ENCODE measurements around the gene FOLR1. TPM values are rescaled to one million over a fixed set of nuclear protein-coding genes. Genes with fewer than 3 reads are reported as not detected.
"Not testable (repeated sequence)": the region's sequence is repeated elsewhere in the genome, so short reads cannot be mapped to it uniquely, and the experiment has no call there.

Gene FOLR1
- not detected in 2 replicates for total RNA-seq (2013; cell fraction: nucleolus; rRNA removed)
- total RNA-seq (2014; rRNA removed) (not detected in 2 replicates), total RNA-seq (2014; rRNA removed; fragmentation: Illumina TruSeq; extraction: Trizol) (not detected in 2 replicates), total RNA-seq (2021) (not detected in 2 replicates), polyA plus RNA-seq (2011; rRNA removed) (not detected in 2 replicates), polyA plus RNA-seq (2014; fragmentation: Illumina TruSeq; extraction: Trizol) (not detected in 2 replicates), polyA plus RNA-seq (2014; fragmentation: Nextera tagmentation; extraction: Ambion mirVana) (not detected), polyA plus RNA-seq (2014; rRNA removed) (not detected in 2 replicates), polyA plus RNA-seq (2016; fragmentation: Nextera tagmentation; extraction: Ambion mirVana) (not detected), polyA minus RNA-seq (2011; rRNA and poly(A)+ RNA removed) (not detected in 2 replicates), Bru-seq, nascent RNA (not detected), BruChase-seq, experiment 1, labeled RNA remaining after a 6-hour chase (not detected), BruChase-seq, experiment 2, labeled RNA remaining after a 2-hour chase (not detected)
- polyA plus RNA-seq (2011; ENCODE audit: low read depth): not detected
- polyA plus RNA-seq (2011; cell fraction: cytosol; rRNA removed): not detected in 2 replicates
- not detected in 2 replicates for polyA plus RNA-seq (2011; cell fraction: nucleus; rRNA removed)
- polyA plus RNA-seq (2012): not detected in 2 replicates
- polyA minus RNA-seq (2011; cell fraction: cytosol; rRNA and poly(A)+ RNA removed): 2.0 and 2.7 TPM in 2 replicates
- polyA minus RNA-seq (2011; cell fraction: nucleus; rRNA and poly(A)+ RNA removed): 0.97 and 1.3 TPM in 2 replicates
- long read RNA-seq, experiment 1: 0 reads
- long read RNA-seq, experiment 2: 0 reads

DNA sequence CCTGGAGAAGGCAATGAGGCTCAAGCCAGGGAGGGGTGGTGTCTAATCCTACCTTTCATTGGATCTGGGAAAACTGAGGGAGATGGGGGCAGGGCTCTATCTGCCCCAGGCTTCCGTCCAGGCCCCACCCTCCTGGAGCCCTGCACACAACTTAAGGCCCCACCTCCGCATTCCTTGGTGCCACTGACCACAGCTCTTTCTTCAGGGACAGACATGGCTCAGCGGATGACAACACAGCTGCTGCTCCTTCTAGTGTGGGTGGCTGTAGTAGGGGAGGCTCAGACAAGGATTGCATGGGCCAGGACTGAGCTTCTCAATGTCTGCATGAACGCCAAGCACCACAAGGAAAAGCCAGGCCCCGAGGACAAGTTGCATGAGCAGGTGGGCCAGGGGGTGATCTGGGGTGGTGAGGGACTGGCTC is at the start of gene FOLR1:
Gene FOLR1 (plus strand): TSS at position 180 of the 421 bp plus-strand sequence. CDS start 34 bp downstream, at position 214.
- H2AFZ ChIP-seq (ENCODE audit: control insufficient read depth, low read depth, low read length): no peak within 1 kb of the TSS

DNA sequence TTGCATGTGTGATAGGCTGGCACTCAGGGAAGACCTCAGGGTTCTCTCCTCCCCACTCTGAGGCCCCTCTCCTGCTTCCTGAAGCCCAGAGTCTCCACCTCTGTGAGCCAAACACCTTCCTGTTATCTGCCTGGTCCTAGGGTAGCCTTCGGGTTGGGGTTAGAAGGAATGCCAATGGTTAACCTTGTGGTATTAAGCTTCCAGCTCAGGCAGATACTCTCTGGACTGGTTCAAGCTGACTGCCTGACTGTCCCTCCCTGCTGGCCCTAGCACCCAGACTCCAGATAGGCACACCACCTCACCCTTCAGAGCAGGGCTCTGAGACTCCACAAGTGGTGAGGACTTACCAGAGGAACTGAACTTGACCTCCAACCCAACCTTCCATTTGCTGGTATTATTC is 49.4 kb upstream of the FOLR1 start:
- CTCF ChIA-PET: interaction anchor here (1.2 to 3.8 kb wide), 8 partner anchors 13 to 291 kb away, joined by 3 to 101 read pairs (median 20); partner anchors contain the start of genes ANAPC15 and CLPB
- H3K4me1 ChIP-seq (ENCODE audit: control insufficient read depth, insufficient read depth, low read length); H3K27me3 ChIP-seq (replicated peaks in 1 of 2; ENCODE audit: control insufficient read depth in 2 of 2, insufficient read depth in 2 of 2, low read length in 1 of 2); FAIRE-seq; H4K20me1 ChIP-seq (ENCODE audit: control insufficient read depth, insufficient read depth); H3K9me3 ChIP-seq (replicated peaks; ENCODE audit: control insufficient read depth, insufficient read depth, low read length); H3K9ac ChIP-seq (ENCODE audit: control insufficient read depth, insufficient read depth, low read length); H3K27ac ChIP-seq (ENCODE audit: control insufficient read depth, insufficient read depth); H2AFZ ChIP-seq (ENCODE audit: control insufficient read depth, low read depth, low read length); H3K36me3 ChIP-seq (ENCODE audit: control insufficient read depth in 2 of 2, insufficient read depth in 2 of 2, low read length in 1 of 2); H3K4me3 ChIP-seq; H3K4me2 ChIP-seq (ENCODE audit: control insufficient read depth, insufficient read depth); ATAC-seq; BruUV-seq (replicated peaks); H3K79me2 ChIP-seq (ENCODE audit: control insufficient read depth, insufficient read depth, low read length); DNase-seq (ENCODE audit: low read depth, low spot score): not testable (repeated sequence)
- in situ Hi-C loops (cut with MboI): loop anchor here (5.0 kb wide), 1 partner anchor 120 kb away; no protein-coding TSS in a partner anchor
- 0% methylated on average over 1 of the region's 1 CpG for WGBS (ENCODE audit: insufficient coverage, insufficient replicate concordance, low lambda C conversion rate, missing lambda C conversion rate)
- intact Hi-C loops (cut with micrococcal nuclease; ENCODE audit: unreplicated experiment): loop anchor here (5.0 kb wide), 1 partner anchor 290 kb away; the partner anchor contains the start of gene CLPB
- RAD21 ChIA-PET (ENCODE audit: unreplicated experiment): interaction anchor here (2.9 to 3.2 kb wide), 2 partner anchors 117 to 288 kb away, joined by 26 to 48 read pairs; no protein-coding TSS in a partner anchor
- POLR2A ChIA-PET: interaction anchor here (1.5 kb wide), 1 partner anchor 30 kb away, joined by 5 read pairs; the partner anchor contains the start of gene ANAPC15
- SMC1A ChIA-PET (ENCODE audit: uncharacterized antibody, unreplicated experiment): interaction anchor here (1.4 to 5.1 kb wide), 3 partner anchors 118 to 210 kb away, joined by 3 to 44 read pairs (median 16); no protein-coding TSS in a partner anchor

More for the DNA sequence above, at the start of gene FOLR1:
- WGBS (ENCODE audit: insufficient coverage, insufficient replicate concordance, low lambda C conversion rate, missing lambda C conversion rate): 61% methylated on average over 5 of the region's 5 CpGs
- ATAC-seq: no peak
- no peak within 1 kb of the TSS for H3K27ac ChIP-seq (ENCODE audit: control insufficient read depth, insufficient read depth)
- SMC1A ChIA-PET (ENCODE audit: uncharacterized antibody, unreplicated experiment): no interaction called here
- POLR2A ChIA-PET: no interaction called here
- no peaks in the 10 kb centered on the region for H3K36me3 ChIP-seq (ENCODE audit: control insufficient read depth in 2 of 2, insufficient read depth in 2 of 2, low read length in 1 of 2)
- no peak within 1 kb of the TSS for H3K4me2 ChIP-seq (ENCODE audit: control insufficient read depth, insufficient read depth)
- no peak for FAIRE-seq
- H3K4me1 ChIP-seq (ENCODE audit: control insufficient read depth, insufficient read depth, low read length): no peaks in the 10 kb centered on the region
- RAD21 ChIA-PET (ENCODE audit: unreplicated experiment): no interaction called here
- no peak for DNase-seq (ENCODE audit: low read depth, low spot score)
- H3K9me3 ChIP-seq (replicated peaks; ENCODE audit: control insufficient read depth, insufficient read depth, low read length): no peaks in the 10 kb centered on the region
- no peaks in the 10 kb centered on the region for H3K27me3 ChIP-seq (replicated peaks in 1 of 2; ENCODE audit: control insufficient read depth in 2 of 2, insufficient read depth in 2 of 2, low read length in 1 of 2)
- no peak within 1 kb of the TSS for H3K9ac ChIP-seq (ENCODE audit: control insufficient read depth, insufficient read depth, low read length)
- no peaks in the 10 kb centered on the region for H4K20me1 ChIP-seq (ENCODE audit: control insufficient read depth, insufficient read depth)
- TF ChIP-seq, protein P1, sequence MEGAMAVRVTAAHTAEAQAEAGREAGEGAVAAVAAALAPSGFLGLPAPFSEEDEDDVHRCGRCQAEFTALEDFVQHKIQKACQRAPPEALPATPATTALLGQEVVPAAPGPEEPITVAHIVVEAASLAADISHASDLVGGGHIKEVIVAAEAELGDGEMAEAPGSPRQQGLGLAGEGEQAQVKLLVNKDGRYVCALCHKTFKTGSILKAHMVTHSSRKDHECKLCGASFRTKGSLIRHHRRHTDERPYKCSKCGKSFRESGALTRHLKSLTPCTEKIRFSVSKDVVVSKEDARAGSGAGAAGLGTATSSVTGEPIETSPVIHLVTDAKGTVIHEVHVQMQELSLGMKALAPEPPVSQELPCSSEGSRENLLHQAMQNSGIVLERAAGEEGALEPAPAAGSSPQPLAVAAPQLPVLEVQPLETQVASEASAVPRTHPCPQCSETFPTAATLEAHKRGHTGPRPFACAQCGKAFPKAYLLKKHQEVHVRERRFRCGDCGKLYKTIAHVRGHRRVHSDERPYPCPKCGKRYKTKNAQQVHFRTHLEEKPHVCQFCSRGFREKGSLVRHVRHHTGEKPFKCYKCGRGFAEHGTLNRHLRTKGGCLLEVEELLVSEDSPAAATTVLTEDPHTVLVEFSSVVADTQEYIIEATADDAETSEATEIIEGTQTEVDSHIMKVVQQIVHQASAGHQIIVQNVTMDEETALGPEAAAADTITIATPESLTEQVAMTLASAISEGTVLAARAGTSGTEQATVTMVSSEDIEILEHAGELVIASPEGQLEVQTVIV (IDR thresholded peaks at IDR 0.05; ENCODE audit: borderline replicate concordance, partially characterized antibody): no peak
- TF ChIP-seq LARP7 (IDR thresholded peaks at IDR 0.05) (no peak), ZNF207 (IDR thresholded peaks at IDR 0.05; ENCODE audit: borderline replicate concordance) (no peak), ZNF622 (IDR thresholded peaks at IDR 0.05) (no peak), NFYA (IDR thresholded peaks at IDR 0.05; ENCODE audit: borderline replicate concordance, low read depth, low read length) (no peak), POU2F2 (IDR thresholded peaks at IDR 0.05; ENCODE audit: borderline replicate concordance, low read depth, low read length) (no peak), ASH2L (IDR thresholded peaks at IDR 0.05; ENCODE audit: borderline replicate concordance, low read depth) (no peak)
- TF ChIP-seq, protein P2, sequence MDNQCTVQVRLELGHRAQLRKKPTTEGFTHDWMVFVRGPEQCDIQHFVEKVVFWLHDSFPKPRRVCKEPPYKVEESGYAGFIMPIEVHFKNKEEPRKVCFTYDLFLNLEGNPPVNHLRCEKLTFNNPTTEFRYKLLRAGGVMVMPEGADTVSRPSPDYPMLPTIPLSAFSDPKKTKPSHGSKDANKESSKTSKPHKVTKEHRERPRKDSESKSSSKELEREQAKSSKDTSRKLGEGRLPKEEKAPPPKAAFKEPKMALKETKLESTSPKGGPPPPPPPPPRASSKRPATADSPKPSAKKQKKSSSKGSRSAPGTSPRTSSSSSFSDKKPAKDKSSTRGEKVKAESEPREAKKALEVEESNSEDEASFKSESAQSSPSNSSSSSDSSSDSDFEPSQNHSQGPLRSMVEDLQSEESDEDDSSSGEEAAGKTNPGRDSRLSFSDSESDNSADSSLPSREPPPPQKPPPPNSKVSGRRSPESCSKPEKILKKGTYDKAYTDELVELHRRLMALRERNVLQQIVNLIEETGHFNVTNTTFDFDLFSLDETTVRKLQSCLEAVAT (IDR thresholded peaks at IDR 0.05): no peak
- H3K4me3 ChIP-seq: no peak within 1 kb of the TSS
- in situ Hi-C loops (cut with MboI) (no loop called here), intact Hi-C loops (cut with micrococcal nuclease; ENCODE audit: unreplicated experiment) (no loop called here)
- no TSS peak for BruUV-seq (replicated peaks)
- H3K79me2 ChIP-seq (ENCODE audit: control insufficient read depth, insufficient read depth, low read length): no peaks in the 10 kb centered on the region
- CTCF ChIA-PET: no interaction called here
